K562 (cell line): ENCODE measurements around the gene CCR8. TPM values are rescaled to one million over a fixed set of nuclear protein-coding genes. Genes with fewer than 3 reads are reported as not detected.
A peak's percentile ranks its signal among the peaks of the same experiment; 100 is the strongest.

ENCODE experiments used
- ATAC-seq: fragments of 200-7000 bp; cut with Tn5 transposase; 3 replicates; pipeline ENCODE4 v1.9.1; 2020; ENCODE audit warnings: moderate library complexity
- BruUV-seq: library from RNA; stranded (reverse); fragments of 400-500 nt; replicated peaks from 2 replicates; lab custom pipeline; 2021; lab: Mats Ljungman, UMichigan
- CTCF ChIA-PET: fragments of 300-600 bp; formaldehyde crosslinking; extraction: SDS; loops from one replicate; lab custom pipeline; 2021; ENCODE audit warnings: low intra/inter-chr PET ratio; lab: Yijun Ruan, JAX
- POLR2A ChIA-PET: fragments of 300-600, 350-650 bp; sonication (Branson Sonifier 250); formaldehyde crosslinking; extraction: SDS; loops from one replicate; lab custom pipeline; 2021; ENCODE audit warnings: antibody characterized with exemption, inconsistent platforms; lab: Yijun Ruan, JAX
- DNase-seq, 4 experiments: peaks; one replicate each; pipeline versions ENCODE4 v3.0.0 to v3.0.0-alpha.2; 2011 to 2018; ENCODE audit warnings: low spot score in 3 of 4, mixed read lengths in 3 of 4; ENCODE audit errors: extremely low read depth in 1 of 4
- FAIRE-seq: peaks from 2 replicates; lab custom pipeline; 2011; peaks lifted over from hg19 to GRCh38; lab: Jason Lieb, UNC
- H2AFZ ChIP-seq: 2 replicates; pipeline ENCODE4 v1.6.0; 2011; ENCODE audit warnings: low read depth, low read length, control low read depth, inconsistent platforms
- H3K27ac ChIP-seq: fragments of 200-600 bp; 3 replicates; pipeline ENCODE4 v1.8.0; 2011; ENCODE audit warnings: low read depth, mild to moderate bottlenecking, control low read depth, inconsistent platforms, low read length, moderate library complexity, mixed read lengths; ENCODE audit errors: extremely low read depth
- H3K27me3 ChIP-seq, 2 experiments: fragments of 300-600 bp in 1 of 2; 2 replicates in 1 of 2; 3 replicates in 1 of 2; pipeline versions ENCODE4 v1.6.0 to v1.8.0; 2011; ENCODE audit warnings: inconsistent platforms in 2 of 2, low read length in 2 of 2, mild to moderate bottlenecking in 1 of 2, mixed read lengths in 1 of 2, moderate library complexity in 1 of 2; ENCODE audit not compliant: control insufficient read depth in 2 of 2, insufficient read depth in 2 of 2
- H3K36me3 ChIP-seq: fragments of 300-600 bp; 3 replicates; pipeline ENCODE4 v1.8.0; 2011; ENCODE audit warnings: mild to moderate bottlenecking, low read length, inconsistent platforms; ENCODE audit not compliant: control insufficient read depth, insufficient read depth
- H3K4me1 ChIP-seq, 2 experiments: fragments of 200-600 bp in 1 of 2; replicated peaks in 1 of 2; 2 replicates in 1 of 2; 3 replicates in 1 of 2; pipeline versions ENCODE4 v1.5.1 to v1.8.0; 2011; ENCODE audit warnings: inconsistent platforms in 2 of 2, low read length in 2 of 2, mild to moderate bottlenecking in 1 of 2, mixed read lengths in 1 of 2, moderate library complexity in 1 of 2; ENCODE audit not compliant: control insufficient read depth in 2 of 2, insufficient read depth in 2 of 2
- H3K4me2 ChIP-seq: 2 replicates; pipeline ENCODE4 v1.6.1; 2011; ENCODE audit warnings: low read length, control low read depth, inconsistent platforms, mixed read lengths; ENCODE audit not compliant: insufficient read depth
- H3K4me3 ChIP-seq: fragments of 200-600 bp; sonication (generic), shearing (Covaris generic); 2 replicates; pipeline ENCODE4 v1.5.1; 2016; ENCODE audit warnings: control low read depth, inconsistent platforms
- H3K79me2 ChIP-seq: fragments of 200-600 bp; 3 replicates; pipeline ENCODE4 v1.8.0; 2011; ENCODE audit warnings: low read length, inconsistent platforms; ENCODE audit not compliant: control insufficient read depth, insufficient read depth
- H3K9ac ChIP-seq, 2 experiments: 2 replicates each; pipeline versions ENCODE4 v1.6.0 to v1.6.1; 2011; ENCODE audit warnings: low read depth in 2 of 2, low read length in 2 of 2, control low read depth in 1 of 2, inconsistent platforms in 1 of 2, mild to moderate bottlenecking in 1 of 2, mixed read lengths in 1 of 2; ENCODE audit not compliant: insufficient read depth in 1 of 2
- H3K9me1 ChIP-seq: one replicate; pipeline ENCODE4 v1.6.0; 2011; ENCODE audit warnings: inconsistent platforms, mild to moderate bottlenecking, low read length, moderate library complexity; ENCODE audit not compliant: control insufficient read depth, insufficient read depth
- H3K9me3 ChIP-seq: replicated peaks from 2 replicates; pipeline ENCODE4 v1.5.1; 2011; ENCODE audit warnings: low read depth, low read length, inconsistent platforms; ENCODE audit not compliant: control insufficient read depth, insufficient read depth
- H4K20me1 ChIP-seq: replicated peaks from 2 replicates; pipeline ENCODE4 v1.6.1; 2011; ENCODE audit warnings: low read length, inconsistent platforms, mixed read lengths; ENCODE audit not compliant: control insufficient read depth, insufficient read depth
- CHD7 ChIP-seq: fragments of 200-600 bp; sonication (generic); IDR thresholded peaks from one replicate; pipeline ENCODE4 v1.6.1; 2012; ENCODE audit warnings: mild to moderate bottlenecking, low read depth, low read length, inconsistent platforms
- FOXK1 ChIP-seq: sonication (generic); formaldehyde crosslinking; IDR thresholded peaks from 2 replicates; pipeline ENCODE4 v1.8.0; 2022; ENCODE audit warnings: missing genetic modification reagents, mild to moderate bottlenecking, borderline replicate concordance
- JUN ChIP-seq, 2 experiments: sonication (generic) in 1 of 2; formaldehyde crosslinking in 1 of 2; IDR thresholded peaks; 2 replicates each; pipeline versions ENCODE4 v1.6.1 to v1.8.0; 2012 to 2022; ENCODE audit warnings: borderline replicate concordance in 2 of 2, mild to moderate bottlenecking in 2 of 2, improper control_type of control experiment in 1 of 2, low read depth in 1 of 2, low read length in 1 of 2, missing genetic modification reagents in 1 of 2
- KLF13 ChIP-seq: fragments of 450-650 bp; IDR thresholded peaks from 2 replicates; pipeline ENCODE4 v1.6.1; 2016; ENCODE audit warnings: missing genetic modification characterization, low read depth, mild to moderate bottlenecking, missing compliant biosample characterization, moderate library complexity, borderline replicate concordance
- NR2C1 ChIP-seq, 2 experiments: fragments of 450-650 bp; IDR thresholded peaks; 2 replicates each; pipeline ENCODE4 v1.6.1; 2017; ENCODE audit warnings: mild to moderate bottlenecking in 2 of 2, antibody characterized with exemption in 1 of 2, inconsistent platforms in 1 of 2, missing compliant biosample characterization in 1 of 2, missing genetic modification characterization in 1 of 2
- RAD21 ChIP-seq, 2 experiments: fragments of 250-450 bp in 1 of 2; fragments of 450-650 bp in 1 of 2; sonication (Bioruptor Pico) in 1 of 2; formaldehyde crosslinking in 1 of 2; IDR thresholded peaks in 1 of 2; conservative IDR thresholded peaks in 1 of 2; 2 replicates each; pipeline versions ENCODE4 v1.4.0 to v1.8.0; 2020 to 2022; ENCODE audit warnings: mild to moderate bottlenecking in 2 of 2, moderate library complexity in 1 of 2
- WGBS: fragments of 100-300 bp; shearing (Covaris generic); methylation state at CpG from one replicate; pipeline ENCODE4 v1.1.6; 2016; ENCODE audit warnings: low coverage, mixed read lengths; ENCODE audit not compliant: insufficient coverage; ENCODE audit errors: missing lambda C conversion rate; 5-methylcytosine and 5-hydroxymethylcytosine counted together
- in situ Hi-C: fragments of 300-500 bp; cut with MboI; formaldehyde crosslinking; loops from 4 replicates; pipeline ENCODE4 v1.15.0; 2018; ENCODE audit warnings: inconsistent platforms, mixed read lengths
- intact Hi-C: fragments of 100-400 bp; cut with micrococcal nuclease; formaldehyde crosslinking; loops from 2 replicates; pipeline ENCODE4 v1.14.2; 2022
- polyA plus RNA-seq, 8 experiments: library from polyadenylated mRNA; depleted of rRNA in 4 of 8; stranded (reverse) in 5 of 8; unstranded in 3 of 8; fragments of >200 nt; fragmentation: Nextera tagmentation in 2 of 8; fragmentation: Illumina TruSeq in 1 of 8; extraction: Ambion mirVana in 2 of 8; extraction: Trizol in 1 of 8; gene quantifications; 2 replicates each; pipeline versions ENCODE4 v1.2.1 to v1.2.3, GENCODE V29; 2011 to 2014; ENCODE audit warnings: inconsistent platforms in 1 of 8, missing spikeins in 1 of 8
- total RNA-seq, 7 experiments: library from RNA; depleted of rRNA in 6 of 7; stranded (reverse); fragments of >200 nt in 6 of 7; fragmentation: Illumina TruSeq in 2 of 7; extraction: Trizol in 2 of 7; gene quantifications; 2 replicates each; pipeline versions ENCODE4 v1.2.1 to v1.2.3, GENCODE V29; 2011 to 2021; ENCODE audit warnings: low replicate concordance in 1 of 7
- TF ChIP-seq, protein P1 (sequence below): sonication (generic); IDR thresholded peaks from 2 replicates; pipeline ENCODE4 v1.6.1; 2016

Gene CCR8
- total and polyA plus RNA-seq, 9 of the 15 experiments (the other 6 are each of a cell fraction or from before 2014, with no cell fraction given) = not detected

DNA sequence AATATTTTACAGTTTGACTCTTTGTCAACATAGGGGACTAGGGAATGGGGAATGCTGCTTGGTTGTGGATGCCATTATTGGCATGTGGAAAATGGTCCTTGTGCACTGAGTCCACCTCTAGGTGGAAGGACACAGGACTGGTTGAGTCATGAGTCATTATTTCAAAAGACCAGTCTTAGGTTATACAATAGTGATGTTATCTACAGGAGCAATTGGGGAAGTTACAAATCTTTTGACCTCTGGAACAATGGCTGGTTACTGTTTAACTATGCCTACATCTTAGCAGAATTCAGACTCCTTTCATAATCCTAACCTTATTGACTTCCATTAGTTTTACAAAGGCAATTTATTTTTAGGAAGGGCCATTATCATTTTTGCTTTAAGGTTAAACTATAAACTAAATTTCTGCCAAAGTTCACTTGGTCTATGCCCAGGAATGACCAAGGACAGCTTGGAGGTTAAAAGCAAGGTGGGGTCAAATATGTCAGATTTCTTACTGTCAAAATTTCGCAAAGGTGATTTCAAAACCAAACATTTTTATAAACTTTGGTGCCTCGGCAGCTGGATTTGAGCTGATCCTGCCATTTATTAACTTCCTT, 11.8 kb upstream of the CCR8 start:
- Histone ChIP-seq H4K20me1 (no peaks in the 10 kb centered on the region), H3K79me2 (no peaks in the 10 kb centered on the region), H3K9me1 (no peaks in the 10 kb centered on the region), H3K4me2 (no peak overlapping the region), H3K27ac (no peak overlapping the region), H3K36me3 (no peaks in the 10 kb centered on the region), H3K4me1 (peaks cover 0 to 4% of the 10 kb centered on the region in 2 experiments; a peak in 1 of 5 replicates), H3K4me3 (no peak overlapping the region), H3K9ac (no peak overlapping the region), H3K27me3 (no peaks in the 10 kb centered on the region), H2AFZ (no peak overlapping the region), H3K9me3 (no peaks in the 10 kb centered on the region)
- ChIA-PET CTCF (no interaction called here), POLR2A (interaction anchor here (0.6 kb wide), 1 partner anchor 33 kb away, joined by 3 read pairs; no protein-coding TSS in a partner anchor)
- BruUV-seq = no TSS peak
- intact Hi-C loops = no loop called here
- ATAC-seq (peak; percentile 47; the same call in 2 of the 3 replicates), DNase-seq (no peak), FAIRE-seq (no peak)
- WGBS = 8% methylated on average over 2 of the region's 2 CpGs
- in situ Hi-C loops = no loop called here
- TF ChIP-seq, protein P1, sequence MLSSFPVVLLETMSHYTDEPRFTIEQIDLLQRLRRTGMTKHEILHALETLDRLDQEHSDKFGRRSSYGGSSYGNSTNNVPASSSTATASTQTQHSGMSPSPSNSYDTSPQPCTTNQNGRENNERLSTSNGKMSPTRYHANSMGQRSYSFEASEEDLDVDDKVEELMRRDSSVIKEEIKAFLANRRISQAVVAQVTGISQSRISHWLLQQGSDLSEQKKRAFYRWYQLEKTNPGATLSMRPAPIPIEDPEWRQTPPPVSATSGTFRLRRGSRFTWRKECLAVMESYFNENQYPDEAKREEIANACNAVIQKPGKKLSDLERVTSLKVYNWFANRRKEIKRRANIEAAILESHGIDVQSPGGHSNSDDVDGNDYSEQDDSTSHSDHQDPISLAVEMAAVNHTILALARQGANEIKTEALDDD = peak; percentile 87
- TF ChIP-seq FOXK1 (CRISPR knock-in tag) (0 out of 2 replicates have a peak, but pooled peaks have one; percentile 50), KLF13 (tag) (no peak), JUN (IDR thresholded peaks at IDR 0.05; ENCODE audit: borderline replicate concordance, low read depth, low read length) (peak; percentile 58; the same call in 1 of the 2 replicates), JUN (CRISPR knock-in tag; IDR thresholded peaks at IDR 0.05; ENCODE audit: borderline replicate concordance) (no peak), CHD7 (no peak), NR2C1 (IDR thresholded peaks at IDR 0.05) (no peak), NR2C1 (tag; IDR thresholded peaks at IDR 0.05) (peak; percentile 48; the same call in 1 of the 2 replicates), RAD21 (CRISPR knock-in tag; conservative IDR thresholded peaks at IDR 0.05 in 1 of 2, IDR thresholded peaks at IDR 0.05 in 1 of 2) (0 out of 4 replicates have a peak, but pooled peaks of 1 of the 2 experiments have one; percentile 18)
